ENCODE results near the gene RBBP5. TPM values are rescaled to one million over a fixed set of nuclear protein-coding genes. Genes with fewer than 3 reads are reported as not detected.

The RBBP5 gene
- total RNA-seq, 1 experiment from 2014 or later = 24.5 TPM

DNA sequence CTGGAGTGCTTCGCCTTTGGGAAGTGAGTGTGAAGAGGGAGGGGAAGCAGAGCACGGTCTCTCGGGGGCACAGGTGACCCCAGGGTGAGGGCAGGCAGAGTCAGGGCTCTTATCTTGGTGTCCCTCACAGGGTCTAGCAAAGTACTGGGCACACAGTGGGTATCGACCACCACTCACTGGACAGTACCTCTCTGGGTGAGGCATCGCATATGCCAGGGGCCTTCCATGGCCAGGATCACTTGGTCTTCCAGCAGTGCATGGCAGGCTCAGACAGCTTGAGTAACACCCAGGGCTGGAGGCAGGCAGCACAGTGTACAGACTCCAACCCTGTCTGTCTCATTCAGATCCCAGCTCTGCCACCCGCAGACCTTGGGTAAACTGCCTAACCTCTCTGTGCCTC is 62.1 kb downstream of the RBBP5 start:
- intact Hi-C loops (cut with micrococcal nuclease) = loop anchor here (5.0 kb wide), 1 partner anchor 252 kb away; no protein-coding TSS in a partner anchor
- POLR2A ChIA-PET = no interaction called here
- H3K36me3 ChIP-seq (ENCODE audit: control insufficient read depth in 1 of 2, insufficient read depth in 2 of 2, low read length in 2 of 2) = no peaks in the 10 kb centered on the region
- H3K9me2 ChIP-seq (ENCODE audit: insufficient read depth) = no peaks in the 10 kb centered on the region
- TF ChIP-seq POLR2A (IDR thresholded peaks at IDR 0.05; ENCODE audit: borderline replicate concordance, extremely low read depth, insufficient read depth, insufficient read length) (no peak), SP1 (IDR thresholded peaks at IDR 0.05; ENCODE audit: low read depth) (no peak), CTCF (IDR thresholded peaks at IDR 0.05 in 2 of 3, conservative IDR thresholded peaks at IDR 0.05 in 1 of 3; ENCODE audit: borderline replicate concordance in 1 of 3, insufficient read depth in 1 of 3, low read depth in 2 of 3, low read length in 2 of 3) (no peak), ZNF274 (IDR thresholded peaks at IDR 0.05; ENCODE audit: low read depth, low read length) (no peak), FOSL1 (IDR thresholded peaks at IDR 0.05; ENCODE audit: low read depth) (no peak), RAD21 (IDR thresholded peaks at IDR 0.05; ENCODE audit: low read depth) (no peak), EZH2phosphoT487 (IDR thresholded peaks at IDR 0.05; ENCODE audit: borderline replicate concordance) (no peak), REST (IDR thresholded peaks at IDR 0.05; ENCODE audit: low read depth) (no peak), ZFX (IDR thresholded peaks at IDR 0.05) (no peak), SRF (IDR thresholded peaks at IDR 0.05; ENCODE audit: low read depth) (no peak), SIN3A (IDR thresholded peaks at IDR 0.05; ENCODE audit: low read depth) (no peak), JUND (IDR thresholded peaks at IDR 0.05) (no peak), MAX (IDR thresholded peaks at IDR 0.05) (no peak), CBX3 (IDR thresholded peaks at IDR 0.05; ENCODE audit: low read depth) (no peak), POLR2AphosphoS5 (IDR thresholded peaks at IDR 0.05; ENCODE audit: low read depth, low read length) (no peak)
- TF ChIP-seq, protein P1, sequence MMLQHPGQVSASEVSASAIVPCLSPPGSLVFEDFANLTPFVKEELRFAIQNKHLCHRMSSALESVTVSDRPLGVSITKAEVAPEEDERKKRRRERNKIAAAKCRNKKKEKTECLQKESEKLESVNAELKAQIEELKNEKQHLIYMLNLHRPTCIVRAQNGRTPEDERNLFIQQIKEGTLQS (IDR thresholded peaks at IDR 0.05) = no peak
- H2AFZ ChIP-seq (ENCODE audit: low read depth, low read length, poor library complexity, severe bottlenecking) = no peak overlapping the region
- CTCF ChIA-PET = no interaction called here
- RAD21 ChIA-PET (ENCODE audit: low non-redundant PET in 1 of 2, low total read pairs in 2 of 2, uncharacterized antibody in 2 of 2, unreplicated experiment in 2 of 2) = no interaction called here
- no TSS peak for BruUV-seq (replicated peaks)
- DNase-seq (ENCODE audit: low read depth, low spot score) (no peak), ATAC-seq (no peak)
- no peak overlapping the region for H3K27ac ChIP-seq (ENCODE audit: low read depth, low read length)
- no peak overlapping the region for H3K9ac ChIP-seq (ENCODE audit: low read length)
- no peaks in the 10 kb centered on the region for H3K9me3 ChIP-seq (ENCODE audit: control insufficient read depth in 1 of 2, insufficient read depth in 1 of 2, low read depth in 1 of 2, low read length in 2 of 2)
- H3K4me2 ChIP-seq (ENCODE audit: low read length) = no peak overlapping the region
- no peaks in the 10 kb centered on the region for H3K79me2 ChIP-seq (ENCODE audit: insufficient read depth, low read length)
- H3K27me3 ChIP-seq (ENCODE audit: insufficient read depth, low read length) = no peaks in the 10 kb centered on the region
- no peaks in the 10 kb centered on the region for H4K20me1 ChIP-seq (ENCODE audit: insufficient read depth)
- no peaks in the 10 kb centered on the region; a peak in 1 of 4 replicates for H3K4me1 ChIP-seq (ENCODE audit: control insufficient read depth in 1 of 2, insufficient read depth in 2 of 2, low read length in 2 of 2)
- no peak overlapping the region for H3K4me3 ChIP-seq (replicated peaks in 1 of 2; ENCODE audit: low read depth in 1 of 2, low read length in 2 of 2)

All from HCT116 (cell line).